G401.6 (cell line): ENCODE measurements around the gene PTTG1.

Experiments used
- FAIRE-seq: peaks from 2 replicates; lab custom pipeline; 2012; peaks lifted over from hg19 to GRCh38; lab: Jason Lieb, UNC

Gene PTTG1

DNA sequence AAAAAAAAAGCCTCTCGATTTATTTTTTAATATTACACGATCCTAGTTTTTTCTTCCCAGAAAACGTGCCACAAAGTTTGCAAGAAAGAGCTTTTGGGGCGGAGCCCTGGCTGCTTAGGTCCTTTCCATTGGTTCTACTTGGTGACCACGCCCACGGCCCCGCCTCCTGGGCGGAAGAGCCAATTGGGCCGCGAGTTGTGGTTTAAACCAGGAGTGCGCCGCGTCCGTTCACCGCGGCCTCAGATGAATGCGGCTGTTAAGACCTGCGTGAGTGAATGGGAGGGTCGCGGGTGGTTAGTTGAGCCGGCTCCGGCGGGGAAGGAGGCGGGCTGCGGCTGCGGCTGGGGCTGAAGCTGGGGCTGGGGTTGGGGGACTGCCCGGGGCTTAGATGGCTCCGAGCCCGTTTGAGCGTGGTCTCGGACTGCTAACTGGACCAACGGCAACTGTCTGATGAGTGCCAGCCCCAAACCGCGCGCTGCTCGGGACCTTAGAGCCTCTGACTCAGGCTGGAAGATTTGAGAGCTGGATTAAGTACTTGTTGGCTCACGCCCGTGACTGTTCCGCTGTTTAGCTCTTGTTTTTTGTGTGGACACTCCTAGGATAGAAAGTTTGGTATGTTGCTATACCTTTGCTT, at the start of gene PTTG1:
Gene PTTG1 (plus strand): TSS at position 231 of the 634 bp plus-strand sequence. CDS start 458 bp downstream, outside the sequence.
- FAIRE-seq, result peak; percentile 99

DNA sequence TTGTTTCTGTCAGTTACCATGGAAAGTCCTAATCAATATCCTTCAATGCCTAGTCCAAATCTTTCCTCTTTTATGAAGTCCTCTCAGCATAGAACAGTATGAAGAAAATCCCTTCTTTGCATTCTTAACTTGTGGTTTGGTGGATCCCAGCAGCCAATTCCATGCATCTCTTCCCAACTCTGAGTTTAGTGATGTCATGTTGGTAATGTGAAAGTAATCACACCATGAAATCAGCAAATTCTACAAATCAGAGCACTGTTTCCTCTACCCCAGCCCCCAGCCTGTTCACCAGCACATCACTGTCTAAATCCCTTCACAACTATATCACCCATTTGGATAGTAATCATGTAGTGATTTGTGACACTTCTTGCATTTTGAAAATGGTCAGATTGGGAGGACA, 46.5 kb upstream of the PTTG1 start:
- FAIRE-seq, result no peak

DNA sequence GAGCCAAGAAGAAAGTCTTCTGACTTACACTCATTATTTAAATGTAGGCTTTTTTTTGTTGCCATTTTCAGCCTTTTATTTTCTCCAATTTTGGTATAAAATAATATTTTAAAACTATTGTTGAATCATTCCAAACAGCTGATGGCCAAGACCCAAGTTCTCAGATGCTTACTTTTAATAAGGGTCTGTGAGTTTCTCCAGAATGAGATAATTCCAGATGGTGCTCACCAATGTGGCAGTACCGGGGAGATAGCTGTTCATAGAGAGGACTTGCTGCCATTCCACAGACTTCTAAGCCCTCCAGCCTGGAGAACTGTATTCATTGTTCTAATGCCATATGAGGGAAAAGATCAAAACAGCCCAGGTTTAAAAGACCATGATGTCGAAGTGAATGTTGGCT, 46.0 kb upstream of the PTTG1 start:
- no peak for FAIRE-seq

DNA sequence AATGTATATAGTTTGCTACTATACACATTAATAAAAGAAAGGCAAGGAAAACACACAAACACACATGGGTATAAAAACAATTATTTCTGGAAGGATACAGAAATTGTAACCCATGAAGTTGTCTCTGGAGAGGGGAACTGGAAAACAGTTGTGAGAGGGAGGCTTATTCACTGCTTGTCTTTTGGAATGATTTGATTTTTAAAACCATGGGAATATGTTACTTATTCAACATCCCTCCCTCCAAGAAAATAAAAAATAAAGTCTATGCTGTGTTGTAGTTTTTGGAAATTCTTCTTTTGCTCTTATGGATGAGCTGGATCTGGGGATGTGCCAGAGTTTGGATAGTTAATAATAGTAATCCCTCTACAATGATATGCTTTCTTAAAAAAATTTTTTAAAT, 45.2 kb upstream of the PTTG1 start:
- no peak for FAIRE-seq

DNA sequence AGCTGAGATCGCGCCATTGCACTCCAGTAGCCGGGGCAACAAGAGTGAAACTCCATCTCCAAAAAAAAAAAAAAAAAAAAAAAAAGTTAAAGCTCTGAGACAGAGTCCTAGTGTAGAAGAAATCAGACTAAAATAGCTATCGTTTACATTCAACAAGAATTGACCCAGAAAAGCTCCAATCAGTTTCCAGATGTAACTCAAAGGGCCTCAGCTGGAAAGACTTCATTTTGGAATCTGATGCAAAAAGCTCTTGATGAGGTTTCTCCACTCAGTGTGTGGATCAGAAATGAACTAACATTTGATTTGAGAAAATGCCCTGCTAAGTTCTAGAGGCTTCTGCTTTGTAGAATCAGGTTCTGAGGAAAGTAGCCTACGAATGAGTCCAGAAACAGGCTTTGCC, 44.0 kb upstream of the PTTG1 start:
- no peak for FAIRE-seq

DNA sequence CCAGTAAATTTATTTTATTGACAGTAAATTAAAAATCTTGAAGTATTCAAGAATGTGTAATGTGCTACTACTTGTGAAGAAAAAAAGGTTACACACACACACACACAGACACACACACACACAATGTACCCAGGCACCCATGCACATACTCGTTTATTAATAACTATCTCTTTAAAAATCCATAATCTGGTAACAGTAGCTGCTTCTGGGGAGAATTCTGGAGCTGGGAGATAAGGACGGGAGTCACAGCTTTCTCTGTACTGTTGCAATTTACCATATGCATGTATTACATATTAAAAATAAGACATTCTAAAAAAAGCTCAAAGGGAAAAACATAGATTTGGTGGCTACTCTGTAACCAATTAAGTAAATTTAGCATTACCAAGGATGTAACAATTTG, 43.3 kb upstream of the PTTG1 start:
- no peak for FAIRE-seq

DNA sequence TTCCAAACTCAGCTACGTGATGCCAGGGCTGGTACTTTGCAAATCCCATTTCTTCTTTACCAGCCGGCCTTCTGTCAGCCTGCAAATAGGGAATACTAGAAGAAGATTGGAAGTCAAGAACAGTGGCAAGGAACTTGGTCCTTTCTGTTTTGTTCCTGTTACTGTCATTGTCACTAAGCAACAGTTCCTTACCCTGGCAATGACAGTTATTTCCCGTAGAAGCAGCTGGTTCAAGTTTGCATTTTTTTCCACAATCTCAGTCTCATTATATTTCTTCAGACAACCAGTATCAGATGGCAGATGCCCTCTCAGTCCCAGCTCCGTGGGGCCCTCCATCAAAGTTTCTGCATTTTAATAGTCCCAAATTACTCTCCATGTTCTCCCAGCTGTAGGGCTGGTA, 42.1 kb upstream of the PTTG1 start:
- no peak for FAIRE-seq

DNA sequence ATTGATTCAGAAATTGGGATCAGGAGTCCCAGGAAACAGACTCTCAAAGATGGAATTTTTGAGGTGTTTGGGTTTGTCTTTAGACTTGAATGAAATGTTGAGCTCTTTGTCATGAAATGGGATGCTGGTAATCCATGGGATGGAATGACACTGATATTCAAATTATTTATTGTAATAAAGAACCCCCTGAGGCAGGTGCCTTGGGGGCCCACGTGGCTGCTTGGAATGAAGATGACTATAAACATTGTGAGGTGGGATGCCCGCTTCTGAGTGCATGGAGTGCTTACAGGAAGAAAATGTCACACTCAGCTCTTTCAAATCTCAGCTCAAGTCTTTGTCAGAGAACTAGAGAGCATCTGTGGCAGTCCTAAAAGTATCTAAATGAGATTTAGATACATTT, 41.6 kb upstream of the PTTG1 start:
- FAIRE-seq, result no peak

DNA sequence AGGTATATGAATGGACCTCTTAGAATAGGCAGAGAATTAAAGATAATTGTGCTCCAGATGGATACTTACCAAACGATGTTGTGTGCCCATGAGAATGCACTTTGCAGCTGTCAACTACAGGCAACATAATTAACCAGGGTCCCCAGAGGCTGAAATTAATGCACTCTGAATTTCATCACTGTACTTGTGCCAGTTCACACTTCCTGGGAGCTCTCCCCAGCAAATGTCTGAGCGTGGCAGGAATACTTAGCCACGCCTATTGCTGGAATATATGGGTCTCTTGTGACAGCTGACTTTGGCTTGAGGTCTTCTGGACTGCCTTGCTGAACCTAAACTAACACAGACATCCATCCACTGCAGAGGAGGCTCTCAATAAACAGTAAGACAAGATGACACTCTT, 39.3 kb upstream of the PTTG1 start:
- no peak for FAIRE-seq

DNA sequence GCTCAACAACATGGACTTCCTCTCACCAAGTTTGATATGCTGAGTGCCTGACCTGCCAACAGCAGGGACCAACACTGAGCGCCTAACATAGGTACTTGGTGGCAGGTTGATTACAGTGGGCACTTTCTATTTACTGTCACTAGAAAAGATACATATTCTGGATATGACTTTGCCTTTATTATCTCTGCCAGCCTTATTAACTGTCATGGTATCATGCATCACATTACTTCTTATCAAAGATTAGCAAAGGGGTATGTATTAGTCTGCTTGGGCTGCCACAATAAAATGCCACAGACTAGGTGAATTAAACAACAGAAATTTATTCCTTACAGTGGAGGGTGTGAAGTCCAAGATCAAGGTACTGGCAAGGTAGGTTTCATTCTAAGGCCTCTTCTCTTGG, 37.0 kb upstream of the PTTG1 start:
- FAIRE-seq, result no peak

DNA sequence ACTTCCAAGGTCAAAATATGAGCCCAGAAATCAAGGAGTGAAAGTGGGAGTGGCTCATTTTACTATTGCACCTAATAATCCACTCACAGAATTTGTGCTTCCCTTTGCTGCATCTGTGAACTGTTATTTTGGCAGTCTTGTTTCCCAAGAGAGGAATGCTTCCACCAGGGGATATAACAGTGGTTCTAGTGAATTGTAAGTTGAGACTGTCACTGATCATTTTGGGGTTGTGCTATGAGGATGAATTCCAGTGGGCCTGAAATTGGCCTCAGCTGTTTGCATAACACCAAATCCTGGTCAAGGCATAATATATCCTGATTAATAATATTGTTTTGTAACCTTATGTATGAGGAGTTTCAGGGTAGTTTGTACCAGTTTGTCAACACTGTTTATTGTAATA, 36.2 kb upstream of the PTTG1 start:
- no peak for FAIRE-seq

DNA sequence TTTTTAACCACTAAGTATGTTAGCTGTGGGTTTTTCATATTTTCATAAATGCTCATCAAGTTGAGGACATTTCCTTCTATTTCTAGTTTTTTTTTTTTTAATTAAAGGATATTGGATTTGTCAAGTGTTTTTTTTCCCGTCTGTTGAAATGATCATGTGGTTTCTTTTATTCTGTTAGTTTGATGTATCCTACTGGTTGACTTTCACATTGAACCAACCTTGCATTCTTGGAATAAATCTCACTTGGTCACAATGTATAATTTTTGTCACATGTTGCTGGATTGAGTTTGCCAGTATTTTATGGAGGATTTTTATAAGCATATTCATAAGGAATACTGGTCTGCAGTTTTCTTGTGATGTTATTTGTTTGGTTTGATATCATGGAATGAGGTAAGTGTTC, 34.2 kb upstream of the PTTG1 start:
- FAIRE-seq, result no peak

DNA sequence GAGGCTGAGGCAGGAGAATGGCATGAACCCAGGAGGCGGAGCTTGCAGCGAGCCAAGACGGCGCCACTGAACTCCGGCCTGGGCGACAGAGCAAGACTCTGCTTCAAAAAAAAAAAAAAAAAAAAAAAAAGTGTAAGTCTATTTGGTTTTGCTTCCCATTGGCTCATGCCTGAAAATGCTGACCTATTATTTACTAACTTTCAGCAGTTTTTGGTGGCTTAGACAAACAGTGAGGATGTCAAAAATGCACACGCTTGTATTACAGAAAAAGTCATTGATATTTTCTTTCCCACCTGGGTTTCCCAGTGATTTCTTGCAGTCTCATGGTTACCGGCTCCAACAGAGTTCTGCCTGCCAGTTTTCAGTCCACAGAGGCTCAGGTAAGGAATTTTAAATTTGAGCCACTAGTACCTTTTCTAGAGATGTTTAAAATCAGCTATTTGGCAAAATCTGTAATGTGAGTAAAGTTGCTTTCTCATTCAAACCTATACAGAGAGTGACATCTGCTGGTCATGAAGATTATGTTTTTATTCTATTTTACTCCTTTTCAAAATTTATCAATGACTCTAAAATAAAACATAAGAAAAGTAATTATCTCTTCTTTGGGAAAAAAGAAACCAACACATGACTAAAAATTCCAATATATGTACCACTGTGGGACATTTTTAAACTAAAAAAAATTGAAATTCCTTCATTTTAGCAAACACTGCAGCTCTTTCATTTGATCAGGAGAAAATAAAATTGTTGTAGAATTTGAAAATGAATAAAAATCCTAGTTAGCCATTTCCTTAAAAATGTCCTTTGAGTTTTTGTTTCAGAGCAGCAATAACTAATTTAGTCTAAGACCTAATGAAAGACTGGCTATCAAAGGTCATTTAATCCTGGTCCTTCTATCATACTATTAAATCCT, 30.6 kb upstream of the PTTG1 start:
- peak; percentile 94 for FAIRE-seq

DNA sequence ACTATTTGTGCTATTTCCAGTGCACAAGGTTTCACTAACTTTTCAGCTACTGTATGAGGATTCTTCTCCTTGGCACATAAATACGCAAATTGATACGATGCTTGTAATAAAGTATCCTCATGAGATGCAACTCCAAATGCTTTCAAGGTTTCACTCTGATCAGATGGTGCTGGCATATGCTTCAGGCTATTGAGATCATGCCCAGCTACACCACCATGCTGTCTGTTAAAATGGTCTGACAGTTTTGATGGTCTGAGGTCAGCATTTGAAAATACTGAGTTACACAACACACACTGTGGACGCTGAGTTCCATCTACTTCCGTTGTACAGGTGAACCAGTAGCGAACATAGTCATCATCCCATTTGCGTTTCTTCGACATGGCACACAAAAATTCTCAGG, 26.5 kb upstream of the PTTG1 start:
- no peak for FAIRE-seq

DNA sequence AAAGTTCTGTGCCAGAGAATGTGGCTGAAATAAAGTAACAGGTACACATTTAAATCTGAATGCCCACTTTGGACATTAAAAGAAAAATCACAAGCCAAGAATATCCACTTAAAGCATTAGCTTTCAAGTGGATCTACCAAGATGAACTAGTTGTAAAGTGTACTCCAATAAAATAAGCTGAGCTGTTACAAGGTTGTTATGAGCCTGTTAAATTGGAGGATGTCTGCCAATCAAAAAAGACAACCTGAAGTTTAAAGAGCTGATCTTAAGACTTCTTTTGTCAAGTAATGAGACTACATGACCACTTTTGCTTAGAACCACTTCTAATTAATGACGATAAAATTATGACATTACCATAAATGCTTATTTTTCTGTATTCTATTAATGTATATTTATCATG, 24.2 kb upstream of the PTTG1 start:
- FAIRE-seq, result no peak

DNA sequence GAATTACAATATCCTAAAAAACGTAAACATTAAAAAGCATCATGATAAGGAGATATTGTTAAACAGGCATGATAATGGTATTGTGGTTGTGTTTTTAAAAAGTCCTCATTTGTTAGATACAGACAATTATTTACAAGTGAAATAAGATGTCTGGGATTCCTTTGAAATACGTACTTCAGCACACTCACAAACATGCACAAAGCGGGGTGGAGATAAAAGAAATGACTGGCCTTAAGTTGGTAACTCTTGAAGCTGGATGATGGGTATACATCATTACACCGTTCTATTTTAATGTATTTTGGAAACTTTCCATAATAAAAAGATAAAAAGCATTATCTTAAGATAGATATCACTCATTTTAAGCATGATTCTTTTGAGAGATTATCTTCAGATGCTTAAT, 22.8 kb upstream of the PTTG1 start:
- FAIRE-seq, result peak; percentile 79

DNA sequence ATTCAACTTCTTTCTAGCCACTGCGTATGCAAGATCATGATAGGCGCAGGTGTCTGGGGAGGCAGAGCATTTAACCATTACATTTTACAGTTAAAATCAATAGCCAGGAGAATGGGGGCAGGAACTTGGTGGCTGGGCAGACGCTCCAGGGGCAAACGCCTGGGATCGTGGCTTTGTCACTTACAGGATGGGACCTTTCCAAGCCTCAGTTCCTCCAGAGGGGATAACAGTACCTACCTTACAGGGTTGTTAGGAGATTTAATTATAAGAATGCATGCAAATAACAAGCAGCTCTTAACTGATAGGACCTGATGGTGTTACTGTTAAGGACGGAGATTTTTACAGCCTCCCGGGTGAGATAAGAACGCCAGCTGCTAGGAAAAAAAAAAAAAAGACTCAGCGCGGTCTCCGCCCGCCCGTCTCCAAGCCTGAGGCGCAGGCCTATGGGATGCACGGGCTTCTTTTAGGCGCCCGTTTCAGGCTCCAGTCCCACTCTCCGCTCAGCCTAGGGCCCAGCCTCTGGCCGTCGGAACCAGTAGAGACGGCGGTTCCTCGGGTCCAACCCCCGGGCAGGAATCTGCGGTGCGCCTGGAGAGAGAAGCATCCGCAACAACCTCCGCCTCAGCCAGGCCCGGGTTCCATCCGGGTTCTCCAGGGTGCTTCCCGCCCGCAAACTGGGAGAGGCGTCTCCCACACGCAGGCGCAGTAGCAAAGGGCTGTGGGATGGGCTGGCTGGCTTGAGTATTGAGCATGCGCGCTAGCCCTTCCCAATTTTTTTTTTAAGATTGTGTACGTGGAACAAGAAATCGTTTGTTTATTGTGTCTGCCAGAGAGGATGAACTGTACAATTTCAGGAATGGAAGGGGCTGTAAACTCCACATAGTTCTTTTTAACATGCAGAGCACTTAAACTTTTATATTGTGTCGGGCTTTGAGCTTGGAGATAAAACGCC, 22.0 kb upstream of the PTTG1 start, which contains the start of gene FAM200C:
Gene FAM200C (minus strand): TSS at position 653 of the 952 bp plus-strand sequence. CDS start 4,564 bp downstream, outside the sequence.
- peak; percentile 96 for FAIRE-seq

DNA sequence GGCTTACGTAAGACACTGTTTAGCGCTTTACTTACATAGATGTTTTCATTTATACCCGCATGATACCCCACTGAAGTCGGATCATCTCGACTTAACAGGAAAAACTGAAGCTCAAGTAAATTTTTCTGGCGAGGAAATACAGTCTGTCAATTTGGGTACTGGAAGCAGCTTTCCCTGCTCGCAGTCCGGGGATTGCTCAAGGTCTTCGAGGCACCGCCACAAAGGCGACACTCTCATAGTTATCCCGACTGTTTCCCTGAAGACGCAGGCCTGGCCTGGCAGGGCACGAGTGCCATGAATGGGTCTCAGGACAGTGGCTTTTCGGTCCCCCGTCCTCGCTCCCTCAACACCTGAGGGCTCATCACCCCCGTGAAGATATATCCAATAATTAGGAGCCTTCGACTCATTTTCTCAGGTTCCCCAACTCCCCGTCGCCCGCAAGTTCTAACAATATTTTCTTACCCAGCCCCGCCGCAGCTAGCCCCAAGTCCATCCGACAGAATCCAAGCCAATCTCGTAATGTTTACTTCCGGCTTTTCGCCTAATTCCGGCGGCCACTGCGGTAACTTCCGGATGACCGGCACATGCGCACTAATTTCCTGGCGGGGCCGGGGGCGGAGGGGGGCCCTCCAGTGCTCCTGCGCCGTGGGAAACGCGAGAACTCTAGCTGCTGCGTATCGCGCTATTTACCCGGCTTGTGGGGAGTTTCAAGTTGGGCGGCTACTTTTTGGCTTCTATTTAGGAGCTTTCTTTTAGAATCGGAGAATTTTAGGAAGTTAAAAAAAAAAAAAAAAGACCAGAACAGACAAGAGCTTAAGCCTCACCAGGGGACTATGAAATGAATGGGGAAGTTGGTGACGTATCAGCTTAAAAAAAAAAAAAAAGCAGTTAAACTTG, 2.8 kb upstream of the PTTG1 start, which contains the start of gene SLU7:
Gene SLU7 (minus strand): TSS at position 521 of the 897 bp plus-strand sequence. CDS start 3,787 bp downstream, outside the sequence.
- peak; percentile 96 for FAIRE-seq

DNA sequence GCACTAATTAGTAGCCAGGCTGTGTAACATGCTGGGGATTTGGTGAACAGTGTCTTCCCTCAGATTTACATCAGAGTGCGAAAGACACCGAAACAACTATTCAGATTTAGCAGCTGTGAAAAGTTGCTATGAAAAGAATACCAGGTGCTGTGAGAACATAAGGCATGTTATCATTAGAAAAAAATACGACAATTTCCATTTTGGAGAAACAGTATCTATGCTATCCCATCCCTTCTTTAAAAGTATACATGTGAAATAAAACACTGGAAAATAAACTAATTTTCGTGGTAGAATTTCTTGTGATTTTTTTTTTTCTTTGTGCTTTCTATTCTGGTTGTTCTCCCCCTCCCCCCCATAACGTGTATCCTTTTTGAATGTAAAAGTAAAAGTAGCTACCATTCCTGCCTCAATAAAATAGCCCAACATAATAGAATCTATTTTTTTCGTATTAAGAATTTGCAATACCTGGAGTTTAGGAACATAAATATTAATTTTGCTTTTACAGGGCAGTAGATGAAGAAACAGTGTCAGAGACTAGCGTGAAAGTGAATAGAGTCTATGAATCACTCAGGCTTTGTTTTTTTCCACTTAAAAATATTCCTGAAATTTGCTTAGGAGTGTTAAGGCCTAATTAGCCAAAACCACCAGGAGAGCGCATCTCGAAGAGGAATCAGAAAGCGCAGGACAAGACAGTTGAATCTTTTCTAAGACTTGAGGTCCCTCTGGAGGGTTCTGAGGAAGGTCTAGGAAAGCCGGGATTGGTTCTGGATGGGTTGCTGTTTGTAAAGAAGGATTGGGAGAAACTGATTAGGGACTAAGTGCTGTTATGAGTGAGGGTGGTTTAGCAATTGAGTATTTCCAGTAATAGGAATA, 2.0 kb upstream of the PTTG1 start:
- FAIRE-seq, result no peak

DNA sequence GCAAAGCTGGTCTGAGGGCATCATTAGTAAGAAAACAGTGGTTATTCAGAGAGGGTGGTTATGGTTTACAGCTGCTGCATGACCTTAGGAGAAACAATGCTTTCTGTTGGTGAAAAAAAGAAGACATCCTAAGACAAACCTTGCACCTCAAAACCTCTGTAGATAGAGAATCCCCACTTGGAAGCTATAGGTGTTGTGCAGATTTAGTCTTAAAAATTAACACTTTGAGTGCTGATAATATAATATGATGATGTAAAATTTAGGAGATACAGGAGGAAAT, 1.4 kb upstream of the PTTG1 start:
- no peak for FAIRE-seq

DNA sequence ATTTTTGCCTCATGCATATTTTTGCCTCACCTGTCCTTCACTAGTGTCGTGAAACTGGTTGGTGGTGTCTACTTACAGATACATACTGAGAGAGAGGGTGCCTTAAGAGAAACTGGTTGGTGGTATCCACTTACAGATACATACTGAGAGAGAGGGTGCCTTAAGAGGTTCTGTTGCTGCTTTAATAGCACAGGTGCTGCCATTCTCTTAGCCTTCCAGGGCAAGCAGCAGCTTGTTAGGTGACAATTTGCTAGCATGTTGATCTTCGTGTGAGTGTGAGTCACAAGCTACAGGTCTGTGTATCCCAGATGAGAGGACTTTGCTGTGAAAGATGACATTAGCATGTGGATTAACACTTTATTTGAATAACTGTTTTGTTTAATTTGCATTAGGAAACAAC, 1.4 kb downstream of the PTTG1 start:
- FAIRE-seq, result no peak
